Measurements from ENCODE around the gene CCT3. TPM values are rescaled to one million over a fixed set of nuclear protein-coding genes. Genes with fewer than 3 reads are reported as not detected.

Gene CCT3
- total and polyA plus RNA-seq, 2 experiments from 2014 or later: 405 to 618 TPM

GRCh38 chr1:156373546-156373945, 35.5 kb upstream of the CCT3 start (continued):
- TF ChIP-seq, protein P1, sequence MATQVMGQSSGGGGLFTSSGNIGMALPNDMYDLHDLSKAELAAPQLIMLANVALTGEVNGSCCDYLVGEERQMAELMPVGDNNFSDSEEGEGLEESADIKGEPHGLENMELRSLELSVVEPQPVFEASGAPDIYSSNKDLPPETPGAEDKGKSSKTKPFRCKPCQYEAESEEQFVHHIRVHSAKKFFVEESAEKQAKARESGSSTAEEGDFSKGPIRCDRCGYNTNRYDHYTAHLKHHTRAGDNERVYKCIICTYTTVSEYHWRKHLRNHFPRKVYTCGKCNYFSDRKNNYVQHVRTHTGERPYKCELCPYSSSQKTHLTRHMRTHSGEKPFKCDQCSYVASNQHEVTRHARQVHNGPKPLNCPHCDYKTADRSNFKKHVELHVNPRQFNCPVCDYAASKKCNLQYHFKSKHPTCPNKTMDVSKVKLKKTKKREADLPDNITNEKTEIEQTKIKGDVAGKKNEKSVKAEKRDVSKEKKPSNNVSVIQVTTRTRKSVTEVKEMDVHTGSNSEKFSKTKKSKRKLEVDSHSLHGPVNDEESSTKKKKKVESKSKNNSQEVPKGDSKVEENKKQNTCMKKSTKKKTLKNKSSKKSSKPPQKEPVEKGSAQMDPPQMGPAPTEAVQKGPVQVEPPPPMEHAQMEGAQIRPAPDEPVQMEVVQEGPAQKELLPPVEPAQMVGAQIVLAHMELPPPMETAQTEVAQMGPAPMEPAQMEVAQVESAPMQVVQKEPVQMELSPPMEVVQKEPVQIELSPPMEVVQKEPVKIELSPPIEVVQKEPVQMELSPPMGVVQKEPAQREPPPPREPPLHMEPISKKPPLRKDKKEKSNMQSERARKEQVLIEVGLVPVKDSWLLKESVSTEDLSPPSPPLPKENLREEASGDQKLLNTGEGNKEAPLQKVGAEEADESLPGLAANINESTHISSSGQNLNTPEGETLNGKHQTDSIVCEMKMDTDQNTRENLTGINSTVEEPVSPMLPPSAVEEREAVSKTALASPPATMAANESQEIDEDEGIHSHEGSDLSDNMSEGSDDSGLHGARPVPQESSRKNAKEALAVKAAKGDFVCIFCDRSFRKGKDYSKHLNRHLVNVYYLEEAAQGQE (IDR thresholded peaks at IDR 0.05; ENCODE audit: unreplicated experiment): no peak
- TF ChIP-seq CREB1 (CRISPR knock-in tag; IDR thresholded peaks at IDR 0.05; ENCODE audit: low read depth) (no peak), STAT1 (IDR thresholded peaks at IDR 0.05; ENCODE audit: unreplicated experiment) (no peak)

GRCh38 chr1:156372876-156373275, 34.8 kb upstream of the CCT3 start:
- Histone ChIP-seq H4K20me1 (replicated peaks; ENCODE audit: insufficient read depth) (no peaks in the 10 kb centered on the region), H3K27ac (ENCODE audit: low read depth) (no peak overlapping the region), H3K4me3 (no peak overlapping the region), H3K79me2 (replicated peaks; ENCODE audit: insufficient read depth) (no peaks in the 10 kb centered on the region), H2AFZ (no peak overlapping the region), H3K9me2 (ENCODE audit: insufficient read depth) (no peaks in the 10 kb centered on the region), H3K36me3 (ENCODE audit: insufficient read depth) (no peaks in the 10 kb centered on the region), H3F3A (replicated peaks; ENCODE audit: low read depth) (peaks cover 15% of the 10 kb centered on the region), H3K27me3 (ENCODE audit: insufficient read depth) (peaks cover 12% of the 10 kb centered on the region), H3K4me2 (no peak overlapping the region), H3K4me1 (ENCODE audit: insufficient read depth) (0 out of 2 replicates have a peak, but pooled peaks cover 3% of the 10 kb centered on the region)
- no peak overlapping the region for H3K27ac Mint-ChIP-seq
- no peaks in the 10 kb centered on the region for H3K9me3 Mint-ChIP-seq
- H3K36me3 Mint-ChIP-seq (ENCODE audit: low read depth): no peaks in the 10 kb centered on the region
- DNase-seq (ENCODE audit: low spot score) (no peak), ATAC-seq (no peak)
- H3K4me1 Mint-ChIP-seq: peaks cover 15% of the 10 kb centered on the region
- H3K4me3 Mint-ChIP-seq: no peak overlapping the region
- peaks cover 13% of the 10 kb centered on the region for H3K27me3 Mint-ChIP-seq (ENCODE audit: insufficient read depth, low read depth, poor library complexity)
- TF ChIP-seq POLR2AphosphoS5 (IDR thresholded peaks at IDR 0.05; ENCODE audit: low read depth) (no peak), NANOG (IDR thresholded peaks at IDR 0.05; ENCODE audit: borderline replicate concordance) (no peak), STAT1 (IDR thresholded peaks at IDR 0.05; ENCODE audit: unreplicated experiment) (no peak), ZNF331 (CRISPR knock-in tag; IDR thresholded peaks at IDR 0.05; ENCODE audit: low read depth) (no peak), EZH2 (IDR thresholded peaks at IDR 0.05; ENCODE audit: low read depth, unreplicated experiment) (no peak), EZH2phosphoT487 (IDR thresholded peaks at IDR 0.05; ENCODE audit: unreplicated experiment) (no peak), ZNF114 (CRISPR knock-in tag; IDR thresholded peaks at IDR 0.05) (no peak), JUNB (IDR thresholded peaks at IDR 0.05; ENCODE audit: unreplicated experiment) (no peak), ETS1 (IDR thresholded peaks at IDR 0.05) (no peak)
- TF ChIP-seq, protein P1 (IDR thresholded peaks at IDR 0.05; ENCODE audit: unreplicated experiment): no peak

Data from GM23338 (cell line).